Activated CD8-positive, alpha-beta memory T cell treated with anti-CD3 and anti-CD28 coated beads for 36 hours (primary cell): ENCODE data around the gene UBE2O. TPM values are rescaled to one million over a fixed set of nuclear protein-coding genes. Genes with fewer than 3 reads are reported as not detected.

ENCODE experiments used
- CTCF ChIA-PET: fragments of 350-600 bp; sonication (Branson Sonifier 250); formaldehyde crosslinking; loops from one replicate; lab custom pipeline; 2021; ENCODE audit warnings: antibody characterized with exemption; lab: Charles Lee
- POLR2A ChIA-PET: fragments of 350-600 bp; sonication (Branson Sonifier 250); formaldehyde crosslinking; loops from one replicate; lab custom pipeline; 2021; ENCODE audit warnings: antibody characterized with exemption; lab: Charles Lee
- total RNA-seq, 2 experiments: library from RNA; stranded (reverse); gene quantifications; one replicate each; pipeline ENCODE4 v1.2.3, GENCODE V29; 2021

The UBE2O gene
- 10 to 100 TPM; 40.5 to 41.6 TPM for total RNA-seq

- ChIA-PET POLR2A (interaction anchor here (0.5 to 1.3 kb wide), 4 partner anchors 48 to 145 kb away, joined by 3 to 4 read pairs (median 3); no protein-coding TSS in a partner anchor), CTCF (interaction anchor here (0.5 to 2.4 kb wide), 12 partner anchors 9 to 439 kb away, joined by 3 to 10 read pairs (median 3); partner anchors contain the start of genes AANAT and RHBDF2)
Observed at GRCh38 chr17:76452660-76453430, at the start of gene UBE2O. Gene UBE2O (minus strand): TSS chr17:76453152. CDS start chr17:76453141, 11 bp downstream.

GRCh38 chr17:76501827-76502307 is 48.9 kb upstream of the UBE2O start:
- CTCF ChIA-PET: interaction anchor here (1.3 to 2.9 kb wide), 6 partner anchors 11 to 148 kb away, joined by 3 to 13 read pairs (median 5); partner anchors contain the start of genes AANAT, PRPSAP1 and UBE2O
- POLR2A ChIA-PET: interaction anchor here (0.6 to 1.3 kb wide), 5 partner anchors 27 to 230 kb away, joined by 3 to 7 read pairs (median 4); partner anchors contain the start of gene AANAT

DNA sequence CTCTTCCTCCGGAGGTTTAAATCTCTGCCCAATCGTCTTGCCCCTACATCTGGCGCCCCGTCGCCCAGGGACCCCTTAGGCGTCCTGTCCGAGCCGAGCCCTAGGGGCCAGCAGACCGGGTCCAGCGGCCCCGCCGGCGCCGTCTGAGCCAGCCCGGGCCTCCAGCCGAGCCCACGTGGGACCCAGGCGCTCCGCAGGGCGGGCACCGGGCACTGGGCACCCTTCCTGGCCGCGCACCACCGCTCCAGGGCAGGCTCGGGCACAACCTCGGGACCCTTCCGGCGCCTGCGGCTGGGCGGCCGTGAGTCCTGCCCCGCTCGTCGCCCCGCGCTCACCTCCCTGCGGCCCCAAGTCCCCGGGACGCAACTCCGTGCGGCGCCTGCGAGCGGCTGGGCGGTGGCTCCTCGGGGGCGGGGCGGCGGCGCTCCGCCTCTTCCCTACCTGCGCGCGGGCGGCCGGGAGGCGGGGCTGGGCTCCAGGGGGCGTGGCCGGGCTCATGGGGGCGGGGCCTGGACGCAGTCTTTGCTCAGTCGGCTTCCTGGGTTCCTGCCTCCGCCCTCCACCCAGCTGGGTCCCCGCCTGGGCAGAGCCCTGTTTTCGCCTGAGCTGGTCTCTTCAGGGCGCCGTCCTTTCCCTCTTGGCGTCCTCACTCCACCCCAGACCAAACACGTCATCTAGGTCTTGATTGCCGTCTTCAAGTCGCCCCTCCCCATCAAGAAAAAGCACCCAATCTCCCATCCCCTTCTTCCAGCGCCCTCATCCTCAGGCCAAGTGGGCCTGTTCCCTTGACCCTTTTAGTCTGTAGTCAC is 48.3 kb upstream of the UBE2O start, which contains the start of gene RHBDF2:
TSS of gene RHBDF2 (minus strand) at position 406 of the 809 bp plus-strand sequence. CDS start 19,899 bp downstream, outside the sequence.
- ChIA-PET POLR2A (interaction anchor here (0.7 to 1.2 kb wide), 5 partner anchors 27 to 230 kb away, joined by 3 to 4 read pairs (median 3); partner anchors contain the start of gene AANAT), CTCF (interaction anchor here (1.0 to 2.9 kb wide), 5 partner anchors 11 to 148 kb away, joined by 3 to 13 read pairs (median 5); partner anchors contain the start of genes AANAT, PRPSAP1 and UBE2O)

- POLR2A ChIA-PET: interaction anchor here (0.8 to 1.2 kb wide), 2 partner anchors 34 to 49 kb away, joined by 3 to 4 read pairs; partner anchors contain the start of gene AANAT
- CTCF ChIA-PET: interaction anchor here (1.0 to 2.9 kb wide), 4 partner anchors 10 to 103 kb away, joined by 3 to 10 read pairs (median 4); partner anchors contain the start of gene UBE2O
Observed at GRCh38 chr17:76500747-76501017, 47.7 kb upstream of the UBE2O start.

GRCh38 chr17:76500074-76500746 is 47.3 kb upstream of the UBE2O start:
- POLR2A ChIA-PET: interaction anchor here (0.5 to 1.2 kb wide), 3 partner anchors 33 to 131 kb away, joined by 3 to 5 read pairs (median 4); partner anchors contain the start of gene AANAT
- CTCF ChIA-PET: interaction anchor here (1.0 to 2.9 kb wide), 6 partner anchors 10 to 103 kb away, joined by 3 to 10 read pairs (median 4); partner anchors contain the start of genes AANAT and UBE2O

DNA sequence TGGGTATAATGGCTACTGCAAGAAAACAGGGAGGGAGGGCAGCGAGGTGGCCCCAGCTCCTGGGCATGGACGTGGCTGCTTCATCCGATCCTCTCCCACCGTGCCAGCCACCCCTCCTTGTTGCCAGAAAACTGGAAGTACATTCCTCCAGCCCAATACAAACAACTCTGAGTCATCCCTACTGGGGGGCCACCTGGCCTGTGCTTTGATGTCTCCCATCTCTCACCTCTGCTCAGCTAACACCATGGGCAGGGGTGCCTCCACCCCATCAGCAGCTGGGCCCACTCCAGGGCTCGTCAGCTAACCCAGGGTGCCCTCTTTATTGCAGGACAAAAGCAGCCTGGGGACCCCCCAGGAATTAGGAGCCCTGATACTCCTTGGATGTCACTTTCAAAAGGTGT is 46.3 kb upstream of the UBE2O start:
- ChIA-PET POLR2A (no interaction called here), CTCF (interaction anchor here (1.2 to 2.9 kb wide), 5 partner anchors 24 to 58 kb away, joined by 3 to 10 read pairs (median 7); partner anchors contain the start of genes AANAT and UBE2O)

DNA sequence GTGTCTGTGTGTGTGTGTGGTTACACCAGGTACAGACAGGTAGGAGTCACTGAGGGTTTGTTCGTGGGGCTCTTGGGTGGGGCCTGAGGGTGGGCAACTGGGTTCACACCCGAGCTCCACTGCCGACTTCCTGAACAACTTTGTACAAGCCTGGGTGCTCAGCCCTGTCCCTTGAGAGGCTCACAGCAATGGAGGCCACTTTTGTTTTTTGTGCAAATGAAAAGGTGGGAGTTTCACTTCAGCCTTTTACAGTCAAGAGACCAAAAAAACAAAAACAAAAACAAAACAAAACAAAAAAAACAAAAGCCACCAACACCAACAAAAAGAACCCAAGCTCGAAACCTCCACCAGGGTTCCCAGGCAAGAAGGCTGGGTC is 45.9 kb upstream of the UBE2O start:
- POLR2A ChIA-PET: no interaction called here

DNA sequence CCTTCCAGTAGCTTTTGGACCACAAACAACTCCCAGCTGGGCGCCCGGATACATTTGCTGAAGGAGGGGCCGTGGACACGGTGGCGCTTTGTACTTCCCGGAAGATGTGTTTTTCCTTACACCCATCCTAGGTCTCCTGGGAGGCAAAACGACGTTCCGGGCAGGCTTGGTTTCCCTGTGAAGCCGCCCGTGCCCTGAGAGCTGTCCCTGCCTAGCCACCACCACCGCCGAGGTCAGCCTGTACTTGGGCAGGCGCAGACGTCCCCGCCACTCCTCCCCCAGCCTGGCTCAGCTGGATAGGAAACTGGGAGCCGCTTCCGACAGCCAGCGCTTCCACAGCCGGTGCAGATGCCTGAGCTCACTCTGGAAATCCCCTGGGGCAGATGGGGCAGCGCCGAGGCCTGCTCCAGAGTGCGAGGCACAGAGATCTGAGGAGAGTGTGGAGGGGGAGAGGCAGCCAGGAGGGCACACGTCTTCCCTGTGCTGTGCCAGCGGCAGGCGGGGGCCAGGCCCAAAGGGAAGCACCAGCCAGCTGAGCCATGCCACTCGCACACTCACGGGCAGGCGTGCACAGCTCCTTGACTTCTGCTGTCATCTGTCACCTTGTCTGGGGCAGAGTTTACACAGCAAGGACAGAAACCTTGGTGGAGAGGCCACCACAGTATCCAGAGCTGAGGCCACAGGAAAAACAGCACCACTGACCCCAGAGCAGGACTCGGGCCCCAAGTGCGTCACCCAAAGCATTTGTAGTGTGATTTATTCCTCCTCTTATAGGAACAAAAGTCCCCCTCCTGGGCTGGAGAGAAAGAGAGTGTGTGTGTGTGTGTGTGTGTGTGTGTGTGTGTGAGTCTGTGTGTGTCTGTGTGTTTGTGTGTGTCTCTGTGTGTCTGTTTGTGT is 45.3 kb upstream of the UBE2O start:
- ChIA-PET POLR2A (no interaction called here), CTCF (interaction anchor here (1.3 to 1.8 kb wide), 3 partner anchors 9 to 45 kb away, joined by 3 to 7 read pairs (median 4); partner anchors contain the start of gene UBE2O)

More for the DNA sequence above, 45.9 kb upstream of the UBE2O start:
- CTCF ChIA-PET: interaction anchor here (1.2 to 1.8 kb wide), 4 partner anchors 8 to 58 kb away, joined by 3 to 7 read pairs (median 4); partner anchors contain the start of gene UBE2O

DNA sequence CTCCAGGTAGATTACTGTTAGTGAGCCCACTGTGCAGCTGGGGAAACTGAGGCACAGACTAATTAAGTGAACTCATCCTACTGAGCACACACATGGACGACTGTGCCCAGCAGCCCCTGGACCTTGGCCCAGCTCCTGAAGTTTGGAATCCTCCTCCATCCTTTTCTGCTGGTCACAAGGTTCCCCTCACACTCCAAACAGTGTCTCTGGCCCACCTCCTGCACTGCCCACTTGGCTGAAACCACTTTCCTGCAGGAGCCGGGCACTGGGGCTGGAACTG is 44.7 kb upstream of the UBE2O start:
- POLR2A ChIA-PET: no interaction called here
- CTCF ChIA-PET: interaction anchor here (1.3 to 1.8 kb wide), 3 partner anchors 9 to 25 kb away, joined by 3 to 7 read pairs (median 4); no protein-coding TSS in a partner anchor

DNA sequence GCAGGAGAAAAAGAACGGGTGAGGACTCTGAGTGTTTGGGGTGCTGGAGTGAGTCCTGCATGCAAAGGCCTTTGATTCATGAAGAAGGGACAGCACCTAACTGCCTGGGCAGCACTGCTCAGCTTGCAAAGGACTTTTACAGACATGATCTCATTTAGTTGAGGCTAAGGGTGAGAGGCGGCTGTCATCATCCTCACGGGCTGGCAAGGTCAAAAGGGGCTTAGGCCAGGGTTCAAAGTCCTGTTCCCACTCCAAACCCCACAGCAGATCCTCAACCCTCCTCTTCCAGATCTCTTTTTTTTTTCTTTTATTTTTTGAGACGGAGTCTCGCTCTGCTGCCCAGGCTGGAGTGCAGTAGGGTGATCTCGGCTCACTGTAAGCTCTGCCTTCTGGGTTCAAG is 43.5 kb upstream of the UBE2O start:
- CTCF ChIA-PET: interaction anchor here (1.3 kb wide), 1 partner anchor 11 kb away, joined by 3 read pairs; no protein-coding TSS in a partner anchor
- POLR2A ChIA-PET: no interaction called here

- POLR2A ChIA-PET: no interaction called here
- CTCF ChIA-PET: no interaction called here
Observed at GRCh38 chr17:76495663-76496400, 42.9 kb upstream of the UBE2O start.

DNA sequence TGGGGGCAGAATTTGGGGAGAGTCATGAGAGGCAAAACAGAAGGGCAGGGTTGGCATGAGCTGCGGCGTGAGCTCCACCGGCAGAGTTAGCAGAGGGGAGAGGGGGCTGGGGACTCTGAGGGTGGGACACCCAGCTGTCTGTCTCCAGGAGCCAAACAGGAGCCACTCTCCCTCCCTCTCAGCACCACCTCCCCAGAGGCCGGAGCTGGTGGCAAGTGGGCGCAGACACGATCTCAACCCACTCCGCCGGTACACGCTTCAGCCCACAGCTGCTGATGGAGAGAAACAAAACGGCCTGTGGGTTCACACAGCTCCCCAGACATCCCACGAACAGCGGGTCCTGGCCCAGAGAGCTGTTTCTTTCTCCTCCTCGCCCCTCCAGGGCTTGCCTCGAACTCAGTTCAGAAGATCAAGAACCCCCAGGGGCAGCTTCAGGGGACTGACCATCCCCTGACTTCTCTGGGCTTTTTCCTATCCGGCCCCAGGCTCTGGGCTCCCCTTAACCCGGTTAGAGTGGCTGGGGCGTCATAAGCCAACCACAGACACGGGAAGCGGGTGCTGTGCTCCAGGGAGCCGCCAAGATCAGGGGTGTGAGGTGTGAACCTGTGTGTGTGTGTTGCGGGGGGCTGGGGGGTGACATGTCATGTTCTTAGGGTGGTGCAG is 40.7 kb upstream of the UBE2O start:
- ChIA-PET POLR2A (interaction anchor here (0.6 to 1.7 kb wide), 5 partner anchors 27 to 573 kb away, joined by 3 to 10 read pairs (median 4); partner anchors contain the start of gene AANAT), CTCF (interaction anchor here (0.9 to 3.0 kb wide), 5 partner anchors 13 to 185 kb away, joined by 3 to 12 read pairs (median 5); partner anchors contain the start of gene AANAT)

GRCh38 chr17:76492989-76493501 is 40.1 kb upstream of the UBE2O start:
- POLR2A ChIA-PET: interaction anchor here (0.6 to 1.7 kb wide), 5 partner anchors 26 to 573 kb away, joined by 3 to 10 read pairs (median 4); partner anchors contain the start of gene AANAT
- CTCF ChIA-PET: interaction anchor here (0.9 to 3.0 kb wide), 5 partner anchors 14 to 186 kb away, joined by 3 to 12 read pairs (median 5); partner anchors contain the start of gene AANAT

- ChIA-PET CTCF (interaction anchor here (1.0 to 3.0 kb wide), 3 partner anchors 14 to 30 kb away, joined by 3 to 12 read pairs (median 6); partner anchors contain the start of gene AANAT), POLR2A (interaction anchor here (0.5 to 1.7 kb wide), 5 partner anchors 65 to 572 kb away, joined by 3 to 10 read pairs (median 4); no protein-coding TSS in a partner anchor)
Observed at GRCh38 chr17:76492123-76492988, 39.4 kb upstream of the UBE2O start.
